GM19468 (cell line): ENCODE measurements around the gene HBE1.

Experiments
- ATAC-seq: cut with Tn5 transposase; IDR thresholded peaks from one replicate; pipeline ENCODE4 v1.9.1; 2021; ENCODE audit warnings: mild to moderate bottlenecking, moderate library complexity, moderate number of reproducible peaks; ENCODE audit not compliant: unreplicated experiment; ENCODE audit errors: extremely low read depth

The HBE1 gene

DNA sequence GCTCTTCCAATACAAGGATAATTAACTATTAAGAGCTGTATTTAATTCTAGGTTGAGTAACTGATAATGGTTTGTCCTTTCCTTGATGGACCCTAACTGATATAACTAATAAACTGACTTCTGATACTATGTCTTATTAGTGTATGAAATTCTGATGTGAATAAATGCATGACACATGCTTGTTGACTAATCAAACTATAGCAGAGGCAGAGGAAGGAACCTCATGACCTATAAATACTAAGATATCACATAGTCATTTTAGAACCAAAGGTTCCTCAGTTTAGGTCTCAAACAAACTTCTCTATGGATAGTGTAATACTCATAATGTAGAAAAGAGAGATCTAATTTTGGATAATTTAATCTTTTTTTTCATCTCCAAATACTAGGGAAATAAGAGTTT, 30.7 kb downstream of the HBE1 start:
- no peak for ATAC-seq

- no peak for ATAC-seq
Measured at GRCh38 chr11:5238486-5238885, 31.3 kb downstream of the HBE1 start.

DNA sequence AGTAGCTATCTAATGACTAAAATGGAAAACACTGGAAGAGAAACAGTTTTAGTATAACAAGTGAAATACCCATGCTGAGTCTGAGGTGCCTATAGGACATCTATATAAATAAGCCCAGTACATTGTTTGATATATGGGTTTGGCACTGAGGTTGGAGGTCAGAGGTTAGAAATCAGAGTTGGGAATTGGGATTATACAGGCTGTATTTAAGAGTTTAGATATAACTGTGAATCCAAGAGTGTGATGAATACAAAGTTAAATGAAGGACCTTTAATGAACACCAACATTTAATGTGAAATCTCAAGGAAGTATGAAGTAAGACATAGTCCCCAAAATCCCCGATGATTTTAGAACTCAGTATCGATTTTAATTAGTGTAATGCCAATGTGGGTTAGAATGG, 32.3 kb downstream of the HBE1 start:
- ATAC-seq = no peak

DNA sequence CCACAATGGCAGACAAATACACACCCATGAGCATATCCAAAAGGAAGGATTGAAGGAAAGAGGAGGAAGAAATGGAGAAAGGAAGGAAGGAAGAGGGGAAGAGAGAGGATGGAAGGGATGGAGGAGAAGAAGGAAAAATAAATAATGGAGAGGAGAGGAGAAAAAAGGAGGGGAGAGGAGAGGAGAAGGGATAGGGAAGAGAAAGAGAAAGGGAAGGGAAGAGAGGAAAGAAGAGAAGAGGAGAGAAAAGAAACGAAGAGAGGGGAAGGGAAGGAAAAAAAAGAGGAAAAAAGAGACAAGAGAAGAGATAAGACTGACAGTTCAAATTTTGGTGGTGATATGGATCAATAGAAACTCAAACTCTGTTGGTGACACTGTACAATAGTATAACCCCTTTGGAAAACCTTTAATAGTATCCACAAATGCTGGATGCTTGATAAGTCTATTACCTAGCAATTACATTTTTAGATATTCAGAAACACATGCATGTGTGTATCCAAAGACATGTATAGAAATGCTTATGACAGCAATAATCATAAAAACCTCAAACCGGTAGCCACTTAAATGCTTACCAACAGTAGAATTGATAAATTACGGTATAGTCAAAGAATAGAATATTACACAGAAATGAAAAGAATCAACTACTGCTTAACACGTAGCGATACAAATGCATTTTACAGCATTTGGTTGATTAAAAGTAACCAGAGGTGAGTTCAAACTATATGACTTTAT, 34.2 kb downstream of the HBE1 start:
- no peak for ATAC-seq

DNA sequence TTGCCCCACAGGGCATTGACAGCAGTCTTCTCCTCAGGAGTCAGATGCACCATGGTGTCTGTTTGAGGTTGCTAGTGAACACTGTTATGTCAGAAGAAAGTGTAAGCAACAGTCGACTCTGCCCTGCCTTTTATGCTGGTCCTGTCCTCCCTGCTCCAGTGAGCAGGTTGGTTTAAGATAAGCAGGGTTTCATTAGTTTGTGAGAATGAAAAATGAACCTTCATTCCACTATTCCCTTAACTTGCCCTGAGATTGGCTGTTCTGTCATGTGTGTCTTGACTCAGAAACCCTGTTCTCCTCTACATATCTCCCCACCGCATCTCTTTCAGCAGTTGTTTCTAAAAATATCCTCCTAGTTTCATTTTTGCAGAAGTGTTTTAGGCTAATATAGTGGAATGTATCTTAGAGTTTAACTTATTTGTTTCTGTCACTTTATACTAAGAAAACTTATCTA, 35.3 kb downstream of the HBE1 start, which contains the start of gene HBD:
Gene HBD (minus strand): TSS at position 103 of the 454 bp plus-strand sequence. CDS start 50 bp downstream, at position 53.
- peak; percentile 74 for ATAC-seq

DNA sequence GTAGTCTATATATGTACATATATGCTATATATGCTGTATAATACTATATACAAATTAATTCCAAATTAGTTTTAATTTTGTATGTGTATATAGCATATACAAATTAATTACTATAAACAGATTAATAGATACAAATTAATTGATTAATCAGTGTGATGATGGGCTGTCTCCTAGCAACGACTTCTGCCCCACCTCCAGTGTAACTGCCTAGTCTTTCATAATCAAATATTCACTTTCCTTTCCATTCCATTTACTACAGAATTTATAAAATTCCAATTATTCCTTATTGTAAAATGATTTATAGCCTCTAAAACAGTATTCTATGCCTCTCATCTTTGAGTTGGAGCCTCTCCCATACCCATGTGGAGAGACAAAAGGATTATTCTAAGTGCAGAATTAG, 36.4 kb downstream of the HBE1 start:
- ATAC-seq = no peak

DNA sequence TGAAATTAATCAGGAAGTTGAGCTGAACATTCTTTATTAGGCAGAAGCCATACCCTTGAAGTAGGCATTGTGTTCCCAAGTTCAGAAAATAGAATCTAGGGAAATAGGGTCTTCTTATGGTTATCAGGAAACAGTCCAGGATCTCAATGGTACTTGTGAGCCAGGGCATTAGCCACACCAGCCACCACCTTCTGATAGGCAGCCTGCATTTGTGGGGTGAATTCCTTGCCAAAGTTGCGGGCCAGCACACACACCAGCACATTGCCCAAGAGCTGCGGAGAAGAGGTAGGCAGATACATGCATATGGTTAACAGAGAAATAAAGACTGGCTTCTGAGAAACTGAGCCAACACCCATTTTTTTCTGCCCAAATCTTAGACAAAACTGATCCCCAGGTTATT, 36.9 kb downstream of the HBE1 start:
- ATAC-seq = no peak

DNA sequence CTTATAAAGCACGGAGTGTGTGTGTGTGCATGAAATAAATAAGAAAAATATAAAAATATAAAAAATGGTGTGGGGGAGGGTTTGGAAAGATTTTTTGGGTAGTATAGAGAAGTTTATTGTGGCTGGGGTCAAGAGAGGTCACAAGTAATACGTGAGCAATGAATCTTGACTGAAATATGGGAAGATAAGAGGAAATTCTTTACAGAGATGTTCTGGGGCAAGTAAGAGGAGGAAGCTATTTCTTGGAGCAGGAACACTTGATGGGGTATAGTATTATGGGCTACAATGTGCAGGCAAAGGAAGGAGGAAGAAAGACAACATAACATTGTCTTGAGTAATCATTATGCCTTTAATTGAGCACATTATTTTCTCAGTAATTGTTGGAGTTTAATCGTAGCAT, 37.6 kb downstream of the HBE1 start:
- ATAC-seq = no peak

DNA sequence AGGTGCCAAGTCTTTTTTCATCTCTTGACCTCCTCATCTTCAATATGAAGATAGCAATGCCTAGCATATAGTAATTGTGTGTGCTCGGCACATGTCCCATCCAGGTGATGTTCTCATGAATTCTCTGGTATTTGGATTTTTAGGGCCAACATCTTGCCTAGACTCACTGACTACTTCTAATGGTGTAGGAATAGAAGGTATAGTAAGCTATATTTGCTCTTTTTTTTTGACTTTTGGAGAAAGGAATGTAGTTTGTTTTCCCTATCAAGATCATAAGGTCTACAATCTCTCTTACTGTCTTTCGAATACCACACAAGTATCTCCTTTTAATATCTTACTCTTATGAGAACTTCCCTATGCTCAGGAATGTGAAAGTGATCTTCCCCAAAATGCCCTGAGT, 38.6 kb downstream of the HBE1 start:
- ATAC-seq = no peak

- no peak for ATAC-seq
Measured at GRCh38 chr11:5230266-5230665, 39.5 kb downstream of the HBE1 start.

DNA sequence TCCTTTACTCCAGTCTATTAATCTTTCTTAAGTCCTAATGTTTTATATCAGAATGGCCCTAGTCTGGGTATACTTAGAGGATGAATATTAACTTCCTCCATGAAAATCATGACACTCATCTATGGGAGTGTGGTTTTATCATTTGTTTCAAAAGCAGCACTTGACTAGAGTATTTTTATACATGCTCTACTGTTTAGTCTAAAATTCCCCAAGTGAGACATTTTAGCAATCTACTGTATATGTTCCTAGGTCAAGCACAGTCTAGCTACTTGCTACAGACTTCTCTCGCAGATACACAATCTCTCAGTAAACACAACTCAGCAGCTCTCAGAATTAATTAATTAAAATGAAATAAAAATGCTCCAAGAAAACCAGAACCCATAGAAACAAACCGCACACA, 39.9 kb downstream of the HBE1 start:
- ATAC-seq = no peak

GRCh38 chr11:5229356-5229755, 40.4 kb downstream of the HBE1 start:
- no peak for ATAC-seq

DNA sequence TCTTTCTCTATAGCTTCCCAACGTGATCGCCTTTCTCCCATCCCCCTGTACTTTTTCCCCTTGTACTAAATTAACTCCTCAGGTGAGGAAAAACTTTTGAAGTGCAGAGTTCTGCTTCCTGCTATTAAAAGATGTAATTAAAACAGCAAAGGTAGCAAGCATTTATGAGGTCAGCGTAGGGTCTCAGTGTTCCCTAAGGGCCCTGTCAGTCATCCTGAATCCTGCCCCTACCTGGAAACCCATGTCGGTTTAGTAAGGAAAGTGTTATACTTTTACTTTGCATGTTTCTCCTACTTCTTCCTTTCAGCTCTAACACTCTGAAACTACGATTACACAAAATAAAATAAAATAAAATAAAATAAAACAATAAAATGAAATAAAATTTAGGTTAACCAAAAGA, 41.6 kb downstream of the HBE1 start:
- no peak for ATAC-seq

- ATAC-seq = no peak
Measured at GRCh38 chr11:5227681-5228080, 42.1 kb downstream of the HBE1 start.

- ATAC-seq = no peak
Measured at GRCh38 chr11:5226732-5227310, 42.9 kb downstream of the HBE1 start, which contains the start of gene HBB. Gene HBB (minus strand): TSS chr11:5227071. CDS start chr11:5227021, 50 bp downstream.

DNA sequence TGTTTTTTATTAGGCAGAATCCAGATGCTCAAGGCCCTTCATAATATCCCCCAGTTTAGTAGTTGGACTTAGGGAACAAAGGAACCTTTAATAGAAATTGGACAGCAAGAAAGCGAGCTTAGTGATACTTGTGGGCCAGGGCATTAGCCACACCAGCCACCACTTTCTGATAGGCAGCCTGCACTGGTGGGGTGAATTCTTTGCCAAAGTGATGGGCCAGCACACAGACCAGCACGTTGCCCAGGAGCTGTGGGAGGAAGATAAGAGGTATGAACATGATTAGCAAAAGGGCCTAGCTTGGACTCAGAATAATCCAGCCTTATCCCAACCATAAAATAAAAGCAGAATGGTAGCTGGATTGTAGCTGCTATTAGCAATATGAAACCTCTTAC, 44.3 kb downstream of the HBE1 start:
- ATAC-seq = no peak

- no peak for ATAC-seq
Measured at GRCh38 chr11:5224538-5225479, 44.9 kb downstream of the HBE1 start.

- no peak for ATAC-seq
Measured at GRCh38 chr11:5223686-5224085, 46.1 kb downstream of the HBE1 start.

DNA sequence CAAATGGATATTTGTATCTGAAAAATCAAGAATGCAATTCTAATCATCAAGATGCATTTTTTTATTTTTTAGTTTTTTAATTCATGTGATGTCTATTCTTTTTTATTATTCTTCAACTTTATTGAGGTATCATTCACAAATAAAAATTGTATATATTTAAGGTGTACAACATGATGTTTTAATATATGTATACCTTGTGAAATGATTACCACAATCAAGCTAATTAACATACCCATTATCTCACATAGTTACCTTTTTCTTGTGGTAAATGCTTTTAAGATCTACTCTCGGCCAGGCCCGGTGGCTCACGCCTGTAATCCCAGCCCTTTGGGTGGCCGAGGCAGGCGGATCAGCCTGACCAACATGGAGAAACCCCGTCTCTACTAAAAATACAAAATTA, 46.6 kb downstream of the HBE1 start:
- ATAC-seq = no peak
